GM19324 (cell line): ENCODE measurements around the gene DMRT2.

ENCODE experiments used
- ATAC-seq: cut with Tn5 transposase; IDR thresholded peaks from one replicate; pipeline ENCODE4 v1.9.1; 2021; ENCODE audit warnings: mild to moderate bottlenecking, moderate library complexity; ENCODE audit not compliant: unreplicated experiment, low FRiP score

The DMRT2 gene

GRCh38 chr9:1086517-1086916, 36.4 kb downstream of the DMRT2 start:
- no peak for ATAC-seq

DNA sequence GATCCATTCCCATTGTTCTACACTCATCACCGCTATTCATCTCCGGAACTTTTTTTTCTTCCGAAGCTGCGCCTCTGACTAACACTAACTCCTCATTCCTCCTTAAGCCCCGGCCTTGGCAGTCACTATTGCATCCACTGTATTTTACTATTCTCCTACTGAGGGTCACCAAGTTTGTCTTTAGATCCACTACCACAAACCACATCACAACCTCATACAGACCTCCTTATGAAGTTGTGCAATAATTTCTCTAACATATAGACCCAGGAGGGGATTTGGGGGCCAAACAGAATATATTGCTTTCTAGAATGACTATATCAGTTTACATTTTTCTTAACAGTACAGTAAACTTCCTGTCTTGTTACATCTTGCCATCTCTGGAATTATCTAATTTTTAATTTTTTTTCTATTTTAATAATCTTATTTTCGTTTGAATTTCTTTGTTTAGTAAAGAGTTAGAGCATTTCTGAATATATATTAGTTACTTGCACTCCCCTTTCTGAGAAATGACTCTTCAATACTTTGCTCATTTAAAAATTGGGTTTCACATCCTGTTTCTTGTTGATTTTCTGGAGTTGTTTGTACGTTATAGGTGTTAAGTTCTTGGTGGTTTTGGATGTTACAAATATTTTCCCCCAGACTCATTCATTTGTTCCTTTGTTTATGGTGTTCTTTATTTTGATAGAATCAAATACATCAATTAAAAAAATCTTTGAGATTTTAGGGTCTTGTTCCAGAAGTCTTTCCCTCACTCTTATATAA, 37.1 kb downstream of the DMRT2 start:
- ATAC-seq = no peak

DNA sequence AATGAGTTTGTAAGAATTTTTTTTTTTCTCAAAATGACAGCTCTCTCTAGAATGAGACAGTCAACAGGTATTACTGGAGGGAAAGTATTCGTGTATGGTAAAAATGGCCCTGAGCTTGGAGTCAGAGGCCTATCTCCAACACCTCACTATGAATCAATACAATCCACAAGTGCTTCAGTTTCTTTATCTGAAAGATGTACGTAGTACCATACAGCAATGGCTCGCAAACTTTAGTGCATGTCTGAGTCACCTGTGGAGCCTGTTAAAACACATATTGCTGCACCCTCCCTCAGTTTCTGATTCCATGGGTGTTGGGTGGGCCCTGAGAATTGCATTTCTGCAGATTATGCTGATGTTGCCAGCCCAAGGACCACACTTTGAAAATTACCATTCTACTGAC, 44.6 kb downstream of the DMRT2 start:
- ATAC-seq = no peak

GRCh38 chr9:1096155-1096964, 46.2 kb downstream of the DMRT2 start:
- no peak for ATAC-seq

- ATAC-seq = no peak
These were observed 48.4 kb downstream of the DMRT2 start for GRCh38 chr9:1098551-1098950.

GRCh38 chr9:1100201-1100600, 50.0 kb downstream of the DMRT2 start:
- no peak for ATAC-seq

GRCh38 chr9:1100945-1101344, 50.8 kb downstream of the DMRT2 start:
- ATAC-seq = no peak

- no peak for ATAC-seq
These were observed 51.9 kb downstream of the DMRT2 start for GRCh38 chr9:1101846-1102641.

DNA sequence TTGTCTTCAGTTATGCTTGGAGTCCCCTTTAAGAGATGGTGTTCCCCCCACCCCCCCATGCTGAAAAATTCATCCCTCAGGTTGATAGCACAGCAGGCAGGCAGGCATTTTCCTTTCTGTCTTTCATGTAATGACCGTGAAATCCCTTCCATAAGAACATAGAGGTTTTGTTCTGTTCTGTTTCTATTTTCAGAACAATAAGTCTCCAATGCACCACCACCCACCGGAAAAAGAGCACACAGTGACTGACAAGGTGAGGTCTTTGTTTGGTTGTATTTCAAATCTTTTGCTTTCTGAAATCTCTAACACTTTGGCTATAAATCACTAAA, 52.4 kb downstream of the DMRT2 start:
- no peak for ATAC-seq
